Middle frontal gyrus (tissue), 1 donor: Measurements from ENCODE around the gene CPHXL.

Source experiments
- DNase-seq: peaks from one replicate; pipeline ENCODE4 v3.0.0-alpha.2; 2015; ENCODE audit warnings: low spot score; ENCODE audit errors: extremely low spot score

The CPHXL gene

GRCh38 chr16:75702242-75702641, 24.0 kb downstream of the CPHXL start:
- DNase-seq: no peak

GRCh38 chr16:75701361-75701760, 24.9 kb downstream of the CPHXL start, which contains the start of gene DUXB:
DUXB (minus strand) TSS chr16:75701461; CDS start chr16:75701418, 43 bp downstream.
- no peak for DNase-seq

- no peak for DNase-seq
Observed at GRCh38 chr16:75697571-75697970, 28.7 kb downstream of the CPHXL start.

- no peak for DNase-seq
Observed at GRCh38 chr16:75695708-75696107, 30.6 kb downstream of the CPHXL start.

GRCh38 chr16:75687361-75687760, 38.9 kb downstream of the CPHXL start:
- no peak for DNase-seq

DNA sequence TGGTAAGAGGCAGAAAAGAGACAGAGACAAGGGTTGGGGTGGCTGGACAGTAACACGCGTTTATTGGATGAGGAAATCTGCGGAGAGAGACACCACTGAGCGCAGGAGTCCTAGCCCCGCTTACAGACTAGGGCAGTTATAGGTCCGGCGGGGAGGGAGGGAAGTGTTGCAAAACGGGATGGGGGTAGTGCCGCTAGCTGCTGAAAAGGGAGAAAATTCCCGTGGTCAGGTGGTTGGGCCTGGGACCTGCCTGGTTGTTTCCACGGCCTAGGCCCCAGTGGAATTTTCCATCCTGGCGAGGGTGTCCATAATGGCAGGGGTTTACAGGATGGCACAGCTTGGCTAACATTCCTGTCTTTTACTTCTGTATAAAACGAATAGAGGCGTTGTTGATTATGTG, 44.0 kb downstream of the CPHXL start:
- DNase-seq: no peak

- no peak for DNase-seq
Observed at GRCh38 chr16:75679366-75679765, 46.9 kb downstream of the CPHXL start.

DNA sequence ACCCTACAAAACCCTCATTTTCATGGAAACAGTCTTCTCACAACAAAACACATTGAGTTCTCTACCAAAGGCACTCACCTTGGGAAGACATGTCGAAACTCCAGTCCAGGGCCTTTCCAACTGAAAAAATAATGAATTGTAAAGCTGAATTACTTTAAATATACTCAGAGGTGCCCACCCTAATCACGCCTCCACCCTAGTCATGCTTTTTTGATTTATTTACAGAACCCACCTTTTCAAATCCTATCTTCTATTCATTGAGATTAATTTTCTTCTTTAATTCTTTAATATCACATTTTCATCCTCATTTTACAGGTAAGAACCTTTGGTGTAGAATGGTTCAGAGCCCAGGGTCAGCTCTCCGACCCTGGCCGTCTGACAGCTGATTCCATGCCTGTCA, 49.4 kb downstream of the CPHXL start, which contains the start of gene CPHXL2:
Gene CPHXL2, minus strand, starts transcription at position 101 of the 400 bp plus-strand sequence. Its CDS starts 10 bp downstream, at position 91.
- no peak for DNase-seq

- no peak for DNase-seq
Observed at GRCh38 chr16:75667503-75667902, 58.8 kb downstream of the CPHXL start.
